IMR-90 (cell line): ENCODE measurements around the gene SDK1. TPM values are rescaled to one million over a fixed set of nuclear protein-coding genes. Genes with fewer than 3 reads are reported as not detected.
"Not testable (repeated sequence)": the region's sequence is repeated elsewhere in the genome, so short reads cannot be mapped to it uniquely, and the experiment has no call there.

Source experiments
- ATAC-seq: fragments of 200-7000 bp; cut with Tn5 transposase; 2 replicates; pipeline ENCODE4 v1.9.1; 2020; ENCODE audit warnings: low read depth, mild to moderate bottlenecking, moderate library complexity
- BruUV-seq: library from RNA; stranded (reverse); fragments of 400-500 nt; replicated peaks from 2 replicates; lab custom pipeline; 2021; lab: Mats Ljungman, UMichigan
- CTCF ChIA-PET: fragments of 300-600 bp; formaldehyde crosslinking; extraction: SDS; loops from one replicate; lab custom pipeline; 2021; ENCODE audit warnings: antibody characterized with exemption; lab: Yijun Ruan, JAX
- POLR2A ChIA-PET: fragments of 300-600 bp; sonication (Branson Sonifier 250); formaldehyde crosslinking; loops from one replicate; lab custom pipeline; 2022; ENCODE audit warnings: antibody characterized with exemption; ENCODE audit not compliant: unreplicated experiment; lab: Charles Lee
- DNase-seq: peaks from one replicate; pipeline ENCODE4 v3.0.0; 2013
- H2AFZ ChIP-seq: replicated peaks from 2 replicates; pipeline ENCODE3; 2013; ENCODE audit warnings: low read length, mild to moderate bottlenecking; ENCODE audit not compliant: poor library complexity
- H2AK5ac ChIP-seq: 2 replicates; pipeline ENCODE4 v1.6.1; 2013; ENCODE audit warnings: low read depth, low read length, inconsistent platforms
- H2AK9ac ChIP-seq: replicated peaks from 2 replicates; pipeline ENCODE3; 2013; ENCODE audit warnings: mild to moderate bottlenecking, low read depth, low read length, moderate library complexity; ENCODE audit not compliant: poor library complexity
- H2BK120ac ChIP-seq: 2 replicates; pipeline ENCODE4 v1.6.1; 2013; ENCODE audit warnings: low read depth, low read length, inconsistent platforms
- H2BK15ac ChIP-seq: 3 replicates; pipeline ENCODE4 v1.6.1; 2013; ENCODE audit warnings: low read depth, low read length, inconsistent platforms
- H2BK20ac ChIP-seq: 2 replicates; pipeline ENCODE4 v1.6.1; 2013; ENCODE audit warnings: low read depth, mild to moderate bottlenecking, inconsistent platforms, low read length, moderate library complexity
- H2BK5ac ChIP-seq: 2 replicates; pipeline ENCODE4 v1.6.1; 2013; ENCODE audit warnings: mild to moderate bottlenecking, low read depth, low read length, inconsistent platforms; ENCODE audit not compliant: poor library complexity, severe bottlenecking
- H3K14ac ChIP-seq: replicated peaks from 2 replicates; pipeline ENCODE4 v1.6.1; 2013; ENCODE audit warnings: low read depth, low read length, inconsistent platforms
- H3K18ac ChIP-seq: 2 replicates; pipeline ENCODE4 v1.6.1; 2013; ENCODE audit warnings: low read depth, low read length, control low read depth
- H3K23ac ChIP-seq: 2 replicates; pipeline ENCODE4 v1.6.1; 2013; ENCODE audit warnings: low read depth, low read length, inconsistent platforms
- H3K27ac ChIP-seq: 2 replicates; pipeline ENCODE4 v1.5.1; 2013; ENCODE audit warnings: mild to moderate bottlenecking, control low read depth, low read length; ENCODE audit not compliant: insufficient read depth
- H3K27me3 ChIP-seq: 2 replicates; pipeline ENCODE4 v1.6.1; 2013; ENCODE audit warnings: low read length; ENCODE audit not compliant: control insufficient read depth, insufficient read depth
- H3K36me3 ChIP-seq: 2 replicates; pipeline ENCODE4 v1.6.1; 2013; ENCODE audit warnings: low read length, mixed read lengths; ENCODE audit not compliant: control insufficient read depth, insufficient read depth
- H3K4ac ChIP-seq: 2 replicates; pipeline ENCODE4 v1.6.1; 2013; ENCODE audit warnings: low read depth, low read length, inconsistent platforms
- H3K4me1 ChIP-seq: 2 replicates; pipeline ENCODE4 v1.6.1; 2013; ENCODE audit warnings: low read length, mixed read lengths; ENCODE audit not compliant: control insufficient read depth, insufficient read depth
- H3K4me2 ChIP-seq: 2 replicates; pipeline ENCODE4 v1.6.1; 2013; ENCODE audit warnings: low read depth, mild to moderate bottlenecking, control low read depth, low read length, moderate library complexity
- H3K4me3 ChIP-seq: 2 replicates; pipeline ENCODE4 v1.5.1; 2013; ENCODE audit warnings: low read depth, mild to moderate bottlenecking, control low read depth, low read length, moderate library complexity; ENCODE audit not compliant: insufficient read depth
- H3K56ac ChIP-seq: 2 replicates; pipeline ENCODE4 v1.6.1; 2013; ENCODE audit warnings: low read length, inconsistent platforms; ENCODE audit not compliant: insufficient read depth; ENCODE audit errors: extremely low read depth
- H3K79me1 ChIP-seq, 2 experiments: 2 replicates each; pipeline ENCODE4 v1.6.1; 2013; ENCODE audit warnings: low read length in 2 of 2, inconsistent platforms in 1 of 2, low read depth in 1 of 2
- H3K9ac ChIP-seq: 2 replicates; pipeline ENCODE4 v1.6.1; 2013; ENCODE audit warnings: low read depth, low read length, control low read depth
- H3K9me1 ChIP-seq: 2 replicates; pipeline ENCODE4 v1.6.1; 2013; ENCODE audit warnings: low read length, inconsistent platforms; ENCODE audit not compliant: insufficient read depth
- H3K9me3 ChIP-seq: 2 replicates; pipeline ENCODE4 v1.6.1; 2013; ENCODE audit warnings: low read length; ENCODE audit not compliant: control insufficient read depth, insufficient read depth
- H4K20me1 ChIP-seq: 2 replicates; pipeline ENCODE4 v1.6.1; 2013; ENCODE audit warnings: low read length, inconsistent platforms; ENCODE audit not compliant: insufficient read depth
- H4K5ac ChIP-seq: 2 replicates; pipeline ENCODE4 v1.6.1; 2013; ENCODE audit warnings: mild to moderate bottlenecking, low read depth, low read length, control low read depth
- H4K8ac ChIP-seq, 2 experiments: 2 replicates each; pipeline ENCODE4 v1.6.1; 2013; ENCODE audit warnings: low read depth in 2 of 2, low read length in 2 of 2, control low read depth in 1 of 2, inconsistent platforms in 1 of 2
- H4K91ac ChIP-seq: 2 replicates; pipeline ENCODE4 v1.6.1; 2013; ENCODE audit warnings: low read depth, low read length, inconsistent platforms; ENCODE audit not compliant: insufficient read depth
- CTCF ChIP-seq: conservative IDR thresholded peaks from 2 replicates; pipeline ENCODE4 v1.5.1; 2012; ENCODE audit warnings: mild to moderate bottlenecking, low read depth, low read length, improper control_type of control experiment
- MAFK ChIP-seq: IDR thresholded peaks from 2 replicates; pipeline ENCODE4 v1.6.1; 2012; ENCODE audit warnings: low read depth, low read length, improper control_type of control experiment
- MAZ ChIP-seq: IDR thresholded peaks from 2 replicates; pipeline ENCODE4 v1.6.1; 2012; ENCODE audit warnings: low read depth, mild to moderate bottlenecking, low read length, improper control_type of control experiment, moderate library complexity, borderline replicate concordance
- RAD21 ChIP-seq: IDR thresholded peaks from 2 replicates; pipeline ENCODE4 v1.6.1; 2012; ENCODE audit warnings: low read length, improper control_type of control experiment
- USF2 ChIP-seq: fragments of 150-350 bp; IDR thresholded peaks from 2 replicates; pipeline ENCODE4 v1.6.1; 2017; ENCODE audit warnings: mild to moderate bottlenecking, antibody characterized with exemption, low read length, low read depth
- WGBS, 2 experiments: methylation state at CpG; one replicate each; pipeline versions ENCODE4 v1.1.5 to v1.1.7; 2013; ENCODE audit warnings: missing lambda C conversion rate in 2 of 2; ENCODE audit not compliant: insufficient read length in 1 of 2; ENCODE audit errors: extremely low coverage in 2 of 2; 5-methylcytosine and 5-hydroxymethylcytosine counted together
- dilution Hi-C: fragments of 300-500 bp; cut with HindIII; formaldehyde crosslinking; loops from one replicate; pipeline ENCODE4 v1.14.3; 2018; ENCODE audit warnings: low sequenced_read_pairs; ENCODE audit not compliant: unreplicated experiment
- in situ Hi-C: fragments of 300-500 bp; cut with MboI; formaldehyde crosslinking; loops from 3 replicates; pipeline ENCODE4 v1.14.3; 2019; ENCODE audit warnings: low sequenced_read_pairs, inconsistent platforms, mixed read lengths
- intact Hi-C: fragments of 100-400 bp; cut with micrococcal nuclease; formaldehyde crosslinking; loops from 2 replicates; pipeline ENCODE4 v1.10.0; 2022
- polyA plus RNA-seq, 3 experiments: library from polyadenylated mRNA; depleted of rRNA; stranded (reverse); fragments of >200 nt; gene quantifications; 2 replicates each; pipeline ENCODE4 v1.2.3, GENCODE V29; 2012; ENCODE audit warnings: low replicate concordance in 1 of 3
- total RNA-seq: library from RNA; depleted of rRNA; stranded (reverse); fragments of >200 nt; gene quantifications from 2 replicates; pipeline ENCODE4 v1.2.3, GENCODE V29; 2012

SDK1 gene
- total and polyA plus RNA-seq, 2 of the 4 experiments (the other 2 are of a cell fraction), result 1.5 to 1.6 TPM

- Histone ChIP-seq H4K20me1 (no peaks in the 10 kb centered on the region), H3K18ac (no peak overlapping the region), H2BK15ac (no peak overlapping the region), H4K5ac (no peak overlapping the region), H2AK5ac (no peak overlapping the region), H3K27me3 (no peaks in the 10 kb centered on the region), H3K9me1 (no peaks in the 10 kb centered on the region), H3K4me1 (no peaks in the 10 kb centered on the region), H3K56ac (no peak overlapping the region), H3K36me3 (no peaks in the 10 kb centered on the region), H2AK9ac (no peak overlapping the region), H3K9ac (no peak overlapping the region), H3K79me1 (no peaks in the 10 kb centered on the region), H2AFZ (no peak overlapping the region), H3K27ac (no peak overlapping the region), H4K8ac (no peak overlapping the region), H3K23ac (no peak overlapping the region), H3K4me3 (no peak overlapping the region), H2BK20ac (no peak overlapping the region), H3K14ac (no peak overlapping the region), H4K91ac (no peak overlapping the region), H3K9me3 (peaks cover 9% of the 10 kb centered on the region), H2BK5ac (no peak overlapping the region), H3K4ac (no peak overlapping the region), H2BK120ac (no peak overlapping the region), H3K4me2 (no peak overlapping the region)
- DNase-seq (no peak), ATAC-seq (no peak)
- dilution Hi-C loops (no loop called here), in situ Hi-C loops (no loop called here), intact Hi-C loops (no loop called here)
- ChIA-PET POLR2A (no interaction called here), CTCF (no interaction called here)
- BruUV-seq, result no TSS peak
- TF ChIP-seq USF2 (no peak), RAD21 (no peak), MAFK (no peak), CTCF (no peak), MAZ (no peak)
- no CpG with 5 or more reads among the region's 1 CpG for WGBS, 2 experiments
These were observed 278.7 kb downstream of the SDK1 start for GRCh38 chr7:3579638-3580219.

GRCh38 chr7:3582145-3582544, 281.1 kb downstream of the SDK1 start:
- intact Hi-C loops, H3K18ac ChIP-seq, H2BK20ac ChIP-seq, H3K4me2 ChIP-seq, H3K9me1 ChIP-seq, H3K4me1 ChIP-seq, CTCF ChIA-PET, H2AK5ac ChIP-seq, H3K36me3 ChIP-seq, H3K23ac ChIP-seq, POLR2A ChIA-PET, H2BK15ac ChIP-seq, H2AFZ ChIP-seq, BruUV-seq, dilution Hi-C loops, H3K27me3 ChIP-seq, H3K9ac ChIP-seq, H3K4ac ChIP-seq, H3K27ac ChIP-seq, H3K14ac ChIP-seq, H4K20me1 ChIP-seq, H2AK9ac ChIP-seq, H3K9me3 ChIP-seq, H4K91ac ChIP-seq, in situ Hi-C loops, DNase-seq, H4K8ac ChIP-seq, H3K79me1 ChIP-seq, H3K56ac ChIP-seq, ATAC-seq, H2BK5ac ChIP-seq, H4K5ac ChIP-seq, H2BK120ac ChIP-seq, H3K4me3 ChIP-seq: not testable (repeated sequence)
